Measurements from ENCODE around the gene ITGB5. TPM values are rescaled to one million over a fixed set of nuclear protein-coding genes. Genes with fewer than 3 reads are reported as not detected.

Gene ITGB5
- total RNA-seq, 1 experiment from 2014 or later, result 132 TPM

DNA sequence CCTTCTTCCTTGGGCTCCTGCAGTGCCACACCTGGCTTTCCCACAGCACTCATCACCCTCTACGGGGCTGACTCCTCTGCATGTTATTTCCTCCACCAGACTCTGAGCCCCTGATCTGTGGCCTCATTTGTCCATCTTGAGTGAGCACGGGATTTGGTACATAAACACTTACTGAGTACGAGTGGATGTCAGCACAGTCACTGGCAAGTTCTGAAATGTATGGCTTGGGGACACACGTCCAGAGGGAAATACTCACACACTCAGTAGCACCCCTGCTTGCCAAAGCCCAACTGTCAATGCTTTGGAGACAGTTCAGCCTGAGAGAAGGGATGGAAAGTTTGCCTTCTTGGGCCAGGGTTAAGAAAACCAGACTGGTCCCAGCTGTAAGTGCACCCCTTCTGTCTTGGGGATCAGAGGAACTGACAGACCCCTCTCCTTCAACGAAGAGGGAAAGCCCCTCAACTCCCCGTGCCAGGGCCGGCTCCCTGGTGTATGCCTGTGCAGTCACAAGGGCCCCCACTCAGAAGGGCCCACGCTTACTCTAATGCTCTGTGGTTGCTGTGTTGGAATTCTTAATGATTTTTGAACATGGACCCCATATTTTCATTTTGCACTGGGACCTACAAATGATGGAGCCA is 85.0 kb downstream of the ITGB5 start:
- ChIA-PET POLR2A (no interaction called here), CTCF (no interaction called here)
- Histone ChIP-seq H3K36me3 (ENCODE audit: control insufficient read depth, insufficient read depth, low read length) (no peaks in the 10 kb centered on the region), H3K27me3 (replicated peaks; ENCODE audit: control insufficient read depth, insufficient read depth, low read length) (no peaks in the 10 kb centered on the region), H3K9me3 (no peaks in the 10 kb centered on the region), H3K4me1 (no peaks in the 10 kb centered on the region), H3K4me3 (ENCODE audit: low read depth, low read length) (no peak overlapping the region)
- no peaks in the 10 kb centered on the region for H3K27me3 Mint-ChIP-seq (ENCODE audit: insufficient read depth, unreplicated experiment)
- TF ChIP-seq CTCF (IDR thresholded peaks at IDR 0.05; ENCODE audit: insufficient read depth in 1 of 2, low read depth in 1 of 2, low read length in 1 of 2, severe bottlenecking in 1 of 2, unreplicated experiment in 1 of 2), result no peak
- no peaks in the 10 kb centered on the region for H3K9me3 Mint-ChIP-seq (ENCODE audit: unreplicated experiment)
- H3K36me3 Mint-ChIP-seq (ENCODE audit: insufficient read depth, unreplicated experiment), result peaks cover 24% of the 10 kb centered on the region
- intact Hi-C loops (cut with micrococcal nuclease; ENCODE audit: unreplicated experiment), result no loop called here
- H3K27ac Mint-ChIP-seq (ENCODE audit: unreplicated experiment), result peak overlapping the region; percentile 18
- no peak for DNase-seq
- no peaks in the 10 kb centered on the region for H3K4me1 Mint-ChIP-seq (ENCODE audit: low read depth, unreplicated experiment)
- H3K4me3 Mint-ChIP-seq (ENCODE audit: unreplicated experiment), result no peak overlapping the region
- BruUV-seq (replicated peaks), result no TSS peak

DNA sequence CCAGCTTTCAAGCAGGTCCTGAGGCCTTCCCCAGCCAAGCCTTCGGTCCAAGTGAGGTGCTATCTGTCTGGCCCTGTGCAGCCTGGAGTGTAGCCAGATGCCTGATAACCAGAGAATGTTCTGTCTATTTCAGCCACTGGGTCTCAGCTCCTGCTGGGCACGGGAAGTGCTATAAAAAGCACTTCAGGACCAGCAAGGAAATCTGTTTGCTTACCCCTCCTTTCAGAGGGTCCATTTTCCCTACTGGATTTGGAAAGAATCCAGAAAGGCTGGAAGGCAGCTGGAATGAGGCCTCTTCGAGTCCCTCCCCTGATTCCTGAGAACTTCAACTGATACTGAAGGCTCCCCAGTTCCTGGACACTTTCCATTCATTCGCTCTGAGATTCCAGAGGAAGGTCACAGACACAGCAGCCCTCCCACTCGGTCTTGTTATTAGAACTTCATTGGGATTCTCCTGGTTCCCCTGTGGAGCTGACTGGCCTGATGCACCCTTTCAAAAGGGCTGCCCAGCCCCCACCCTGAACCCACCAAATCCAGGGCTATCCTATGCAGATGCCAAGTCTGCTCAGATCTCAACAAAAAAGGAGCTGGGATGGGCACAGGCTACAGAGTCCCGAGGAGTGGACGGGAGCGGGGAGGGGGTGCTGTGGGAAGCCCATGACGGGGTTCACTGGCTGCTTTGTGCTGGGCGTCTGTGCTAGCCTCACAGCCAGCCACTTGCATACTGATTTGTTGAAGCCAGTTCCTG is 86.5 kb downstream of the ITGB5 start:
- BruUV-seq (replicated peaks), result no TSS peak
- Histone ChIP-seq H3K36me3 (ENCODE audit: control insufficient read depth, insufficient read depth, low read length) (peaks cover 1% of the 10 kb centered on the region; the same call in 1 of the 2 replicates), H3K9me3 (no peaks in the 10 kb centered on the region), H3K4me1 (no peaks in the 10 kb centered on the region), H3K4me3 (ENCODE audit: low read depth, low read length) (no peak overlapping the region), H3K27me3 (replicated peaks; ENCODE audit: control insufficient read depth, insufficient read depth, low read length) (no peaks in the 10 kb centered on the region)
- intact Hi-C loops (cut with micrococcal nuclease; ENCODE audit: unreplicated experiment), result loop anchor here (1.0 kb wide), 1 partner anchor 12 kb away; no protein-coding TSS in a partner anchor
- Mint-ChIP-seq H3K36me3 (ENCODE audit: insufficient read depth, unreplicated experiment) (peaks cover 25% of the 10 kb centered on the region), H3K27me3 (ENCODE audit: insufficient read depth, unreplicated experiment) (no peaks in the 10 kb centered on the region), H3K27ac (ENCODE audit: unreplicated experiment) (no peak overlapping the region), H3K4me3 (ENCODE audit: unreplicated experiment) (no peak overlapping the region), H3K9me3 (ENCODE audit: unreplicated experiment) (no peaks in the 10 kb centered on the region), H3K4me1 (ENCODE audit: low read depth, unreplicated experiment) (no peaks in the 10 kb centered on the region)
- no peak for DNase-seq
- TF ChIP-seq CTCF (IDR thresholded peaks at IDR 0.05; ENCODE audit: insufficient read depth in 1 of 2, low read depth in 1 of 2, low read length in 1 of 2, severe bottlenecking in 1 of 2, unreplicated experiment in 1 of 2), result no peak
- ChIA-PET POLR2A (no interaction called here), CTCF (interaction anchor here (0.6 kb wide), 1 partner anchor 16 kb away, joined by 6 read pairs; no protein-coding TSS in a partner anchor)

GRCh38 chr3:124800076-124800475 is 87.1 kb downstream of the ITGB5 start:
- TF ChIP-seq CTCF (IDR thresholded peaks at IDR 0.05; ENCODE audit: insufficient read depth in 1 of 2, low read depth in 1 of 2, low read length in 1 of 2, severe bottlenecking in 1 of 2, unreplicated experiment in 1 of 2), result no peak
- ChIA-PET CTCF (interaction anchor here (0.6 kb wide), 1 partner anchor 15 kb away, joined by 6 read pairs; no protein-coding TSS in a partner anchor), POLR2A (no interaction called here)
- H3K36me3 ChIP-seq (ENCODE audit: control insufficient read depth, insufficient read depth, low read length), result peaks cover 1% of the 10 kb centered on the region; the same call in 1 of the 2 replicates
- no peaks in the 10 kb centered on the region for H3K27me3 Mint-ChIP-seq (ENCODE audit: insufficient read depth, unreplicated experiment)
- no peaks in the 10 kb centered on the region for H3K27me3 ChIP-seq (replicated peaks; ENCODE audit: control insufficient read depth, insufficient read depth, low read length)
- no peaks in the 10 kb centered on the region for H3K9me3 ChIP-seq
- H3K4me1 Mint-ChIP-seq (ENCODE audit: low read depth, unreplicated experiment), result no peaks in the 10 kb centered on the region
- no peaks in the 10 kb centered on the region for H3K9me3 Mint-ChIP-seq (ENCODE audit: unreplicated experiment)
- no peak overlapping the region for H3K27ac Mint-ChIP-seq (ENCODE audit: unreplicated experiment)
- no peaks in the 10 kb centered on the region for H3K4me1 ChIP-seq
- H3K36me3 Mint-ChIP-seq (ENCODE audit: insufficient read depth, unreplicated experiment), result peaks cover 22% of the 10 kb centered on the region
- H3K4me3 Mint-ChIP-seq (ENCODE audit: unreplicated experiment), result no peak overlapping the region
- no peak for DNase-seq
- no TSS peak for BruUV-seq (replicated peaks)
- no peak overlapping the region for H3K4me3 ChIP-seq (ENCODE audit: low read depth, low read length)
- intact Hi-C loops (cut with micrococcal nuclease; ENCODE audit: unreplicated experiment), result no loop called here

All from Caco-2 (cell line).